ENCODE results near the gene MLPH.
A peak's percentile ranks its signal among the peaks of the same experiment; 100 is the strongest.

MLPH gene

DNA sequence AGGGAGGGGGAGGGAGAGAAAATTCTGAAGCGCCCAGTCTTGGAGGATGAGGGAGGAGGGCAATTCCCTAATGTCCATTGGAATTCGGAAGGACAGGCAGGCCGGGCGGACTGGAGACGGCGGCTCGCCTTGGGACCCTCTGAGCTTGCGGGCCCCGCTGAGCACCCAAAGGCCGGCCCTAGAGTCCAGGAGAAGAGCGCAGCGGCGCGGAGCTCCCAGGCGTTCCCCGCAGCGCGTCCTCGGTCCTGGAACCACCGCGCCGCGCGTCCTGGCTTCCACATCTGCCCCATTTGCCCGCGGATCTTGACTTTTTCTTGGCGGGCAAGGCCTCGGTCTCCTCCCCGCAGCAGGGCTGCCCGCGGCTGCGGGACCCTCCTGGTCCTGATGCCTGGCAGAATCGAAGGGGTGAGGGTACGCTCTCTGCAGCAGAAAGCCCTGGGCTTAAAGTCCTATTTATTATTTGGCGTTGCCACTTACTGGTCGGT, 675 bp upstream of the MLPH start:
- peak overlapping the region; percentile 74 for H3K4me3 ChIP-seq (ENCODE audit: low read length)
- DNase-seq (ENCODE audit: low read depth): no peak

DNA sequence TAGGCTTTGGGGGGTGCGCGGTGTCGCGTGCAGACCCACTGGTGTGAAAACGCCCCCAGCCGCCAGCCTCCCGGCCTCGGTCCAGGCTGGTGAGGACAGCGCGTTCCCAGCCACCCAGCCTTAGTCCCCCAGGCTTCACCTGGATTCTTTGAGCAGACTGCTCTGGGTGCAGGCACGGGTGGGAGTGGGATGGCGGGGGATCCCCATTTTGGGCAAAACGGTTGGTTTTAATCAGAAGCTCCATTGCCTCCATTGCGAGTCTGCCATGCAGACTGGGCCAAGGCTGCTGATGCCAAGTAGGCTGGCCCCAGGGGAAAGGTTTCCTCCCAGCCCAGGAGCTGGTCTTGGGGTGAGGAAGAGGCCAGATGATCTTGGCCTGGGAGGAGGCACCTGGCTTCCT, 445 bp downstream of the MLPH start:
- TF ChIP-seq, protein P1, sequence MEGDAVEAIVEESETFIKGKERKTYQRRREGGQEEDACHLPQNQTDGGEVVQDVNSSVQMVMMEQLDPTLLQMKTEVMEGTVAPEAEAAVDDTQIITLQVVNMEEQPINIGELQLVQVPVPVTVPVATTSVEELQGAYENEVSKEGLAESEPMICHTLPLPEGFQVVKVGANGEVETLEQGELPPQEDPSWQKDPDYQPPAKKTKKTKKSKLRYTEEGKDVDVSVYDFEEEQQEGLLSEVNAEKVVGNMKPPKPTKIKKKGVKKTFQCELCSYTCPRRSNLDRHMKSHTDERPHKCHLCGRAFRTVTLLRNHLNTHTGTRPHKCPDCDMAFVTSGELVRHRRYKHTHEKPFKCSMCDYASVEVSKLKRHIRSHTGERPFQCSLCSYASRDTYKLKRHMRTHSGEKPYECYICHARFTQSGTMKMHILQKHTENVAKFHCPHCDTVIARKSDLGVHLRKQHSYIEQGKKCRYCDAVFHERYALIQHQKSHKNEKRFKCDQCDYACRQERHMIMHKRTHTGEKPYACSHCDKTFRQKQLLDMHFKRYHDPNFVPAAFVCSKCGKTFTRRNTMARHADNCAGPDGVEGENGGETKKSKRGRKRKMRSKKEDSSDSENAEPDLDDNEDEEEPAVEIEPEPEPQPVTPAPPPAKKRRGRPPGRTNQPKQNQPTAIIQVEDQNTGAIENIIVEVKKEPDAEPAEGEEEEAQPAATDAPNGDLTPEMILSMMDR (conservative IDR thresholded peaks at IDR 0.05; ENCODE audit: low read length): no peak
- no peak for DNase-seq (ENCODE audit: low read depth)
- H3K4me3 ChIP-seq (ENCODE audit: low read length): peak overlapping the region; percentile 74

More for the DNA sequence above, 675 bp upstream of the MLPH start:
- TF ChIP-seq, protein P1 (conservative IDR thresholded peaks at IDR 0.05; ENCODE audit: low read length): no peak

DNA sequence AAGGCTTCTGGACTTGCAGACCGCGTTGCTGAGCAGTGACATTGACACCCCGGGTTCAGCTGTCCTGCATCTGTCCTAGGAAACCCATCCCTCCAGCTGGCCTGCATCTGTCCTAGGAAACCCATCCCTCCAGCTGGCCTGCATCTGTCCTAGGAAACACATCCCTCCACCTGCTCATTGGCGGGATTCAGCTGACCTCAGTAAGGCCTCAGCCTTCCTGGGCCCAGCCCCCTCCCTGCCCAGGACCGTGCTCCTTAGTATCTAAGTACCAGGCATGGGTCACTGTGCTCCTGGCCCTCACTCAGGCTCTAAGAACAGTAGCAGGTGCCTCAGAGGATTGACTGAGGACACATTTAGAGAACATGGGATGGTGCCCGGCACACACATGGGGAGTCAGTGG, 1.2 kb downstream of the MLPH start:
- H3K4me3 ChIP-seq (ENCODE audit: low read length): no peak overlapping the region
- TF ChIP-seq, protein P1 (conservative IDR thresholded peaks at IDR 0.05; ENCODE audit: low read length): no peak
- no peak for DNase-seq (ENCODE audit: low read depth)

DNA sequence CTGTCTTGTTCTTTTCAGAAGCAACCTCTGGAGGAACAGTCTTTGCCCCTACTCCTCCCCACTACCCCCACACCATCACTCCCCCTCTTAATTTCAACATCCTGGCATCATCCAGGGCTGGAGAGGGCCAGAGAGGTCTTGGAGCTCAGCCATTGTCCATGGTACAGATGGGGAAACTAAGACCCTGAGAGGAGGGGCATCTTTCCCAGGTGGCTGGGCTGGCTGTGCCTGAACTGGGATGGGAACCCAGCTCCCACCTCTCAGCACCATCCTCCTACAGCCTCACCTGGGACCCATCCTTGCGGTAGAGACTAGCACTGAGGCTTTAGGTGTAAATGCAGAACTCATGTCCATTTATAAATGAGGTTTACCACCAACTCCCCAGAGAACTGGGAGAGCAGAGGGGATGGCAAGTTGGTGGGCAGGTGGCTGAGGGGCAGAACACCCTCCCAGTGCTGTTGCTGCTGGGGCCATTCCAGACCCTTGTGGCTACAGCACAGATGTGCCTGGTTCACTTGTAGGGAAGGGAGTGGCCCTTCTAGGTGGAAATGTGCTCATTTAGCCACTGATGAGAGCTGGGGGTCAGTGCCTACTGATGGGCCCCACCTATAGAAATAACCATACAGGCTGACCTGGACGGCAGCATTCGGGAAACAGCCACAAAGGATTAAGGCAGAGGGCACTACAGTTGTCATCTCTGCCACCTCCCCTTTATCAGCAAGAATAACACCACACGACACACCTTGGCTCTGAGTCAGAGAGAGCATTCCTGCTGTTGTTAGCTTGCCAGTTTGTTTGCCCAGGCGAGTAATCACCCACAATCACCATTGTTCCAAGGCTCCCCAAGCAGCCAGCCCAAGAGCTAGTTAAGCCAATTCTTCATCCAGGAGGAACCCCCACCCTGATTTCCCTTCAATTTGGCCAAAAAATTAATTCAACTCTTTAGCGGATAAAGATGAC, 2.1 kb downstream of the MLPH start:
- peak; percentile 41 for DNase-seq (ENCODE audit: low read depth)
- no peak overlapping the region for H3K4me3 ChIP-seq (ENCODE audit: low read length)
- TF ChIP-seq, protein P1 (conservative IDR thresholded peaks at IDR 0.05; ENCODE audit: low read length): no peak

DNA sequence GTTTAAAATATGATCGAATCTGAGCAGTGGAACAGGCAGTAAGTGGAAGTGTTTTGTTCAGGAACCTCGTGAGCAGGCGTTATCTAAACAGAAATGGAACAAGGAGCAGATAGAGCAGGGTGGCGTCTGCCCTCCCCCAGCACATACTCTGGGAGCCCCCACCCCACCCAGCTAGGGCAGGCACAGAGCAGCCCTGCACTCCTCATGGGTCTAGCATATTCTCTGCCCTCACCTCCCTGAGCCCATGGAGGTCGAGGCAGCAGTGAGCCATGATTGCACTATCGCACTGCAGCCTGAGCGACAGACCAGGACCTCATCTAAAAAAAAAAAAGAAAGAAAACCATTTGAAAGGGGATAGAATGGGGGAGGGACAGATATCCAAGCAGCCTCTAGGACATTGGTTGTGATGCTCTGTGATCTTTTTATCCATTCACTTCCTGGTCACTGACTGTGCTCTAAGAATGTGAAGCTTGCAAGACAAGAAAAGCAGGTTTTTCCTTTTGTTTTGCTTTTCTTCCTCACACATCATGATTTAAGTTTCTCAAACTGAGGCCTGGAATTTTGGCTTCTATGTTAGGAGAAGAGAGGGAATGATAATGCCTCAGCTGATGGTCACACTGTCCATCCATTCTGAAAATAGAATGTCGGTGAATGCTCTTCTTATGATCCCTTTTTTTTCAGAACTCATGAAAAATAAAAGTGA, 3.1 kb downstream of the MLPH start:
- DNase-seq (ENCODE audit: low read depth): no peak
- H3K4me3 ChIP-seq (ENCODE audit: low read length): no peak overlapping the region
- TF ChIP-seq, protein P1 (conservative IDR thresholded peaks at IDR 0.05; ENCODE audit: low read length): no peak

DNA sequence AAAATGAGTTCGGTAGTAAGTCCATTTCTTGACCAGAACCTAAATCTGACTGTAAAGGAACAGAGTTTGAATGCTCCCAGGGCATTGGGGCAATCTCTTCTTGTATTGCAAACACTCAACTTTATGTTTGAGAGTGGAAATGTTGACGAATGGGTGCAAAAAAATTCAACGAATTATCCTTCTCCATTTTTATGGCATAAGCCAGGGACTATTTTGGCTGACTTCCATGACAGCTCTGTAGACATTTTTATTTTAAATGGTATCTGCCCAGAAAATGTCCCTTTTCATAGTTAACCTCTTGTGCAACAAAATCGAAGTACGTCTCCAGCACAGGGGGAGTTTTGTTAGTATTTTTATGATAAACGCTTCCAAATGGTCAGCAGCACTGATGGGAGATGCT, 3.7 kb downstream of the MLPH start:
- DNase-seq (ENCODE audit: low read depth): no peak
- TF ChIP-seq, protein P1 (conservative IDR thresholded peaks at IDR 0.05; ENCODE audit: low read length): no peak
- H3K4me3 ChIP-seq (ENCODE audit: low read length): no peak overlapping the region
